ENCODE results near the gene KREMEN2.

KREMEN2 gene

DNA sequence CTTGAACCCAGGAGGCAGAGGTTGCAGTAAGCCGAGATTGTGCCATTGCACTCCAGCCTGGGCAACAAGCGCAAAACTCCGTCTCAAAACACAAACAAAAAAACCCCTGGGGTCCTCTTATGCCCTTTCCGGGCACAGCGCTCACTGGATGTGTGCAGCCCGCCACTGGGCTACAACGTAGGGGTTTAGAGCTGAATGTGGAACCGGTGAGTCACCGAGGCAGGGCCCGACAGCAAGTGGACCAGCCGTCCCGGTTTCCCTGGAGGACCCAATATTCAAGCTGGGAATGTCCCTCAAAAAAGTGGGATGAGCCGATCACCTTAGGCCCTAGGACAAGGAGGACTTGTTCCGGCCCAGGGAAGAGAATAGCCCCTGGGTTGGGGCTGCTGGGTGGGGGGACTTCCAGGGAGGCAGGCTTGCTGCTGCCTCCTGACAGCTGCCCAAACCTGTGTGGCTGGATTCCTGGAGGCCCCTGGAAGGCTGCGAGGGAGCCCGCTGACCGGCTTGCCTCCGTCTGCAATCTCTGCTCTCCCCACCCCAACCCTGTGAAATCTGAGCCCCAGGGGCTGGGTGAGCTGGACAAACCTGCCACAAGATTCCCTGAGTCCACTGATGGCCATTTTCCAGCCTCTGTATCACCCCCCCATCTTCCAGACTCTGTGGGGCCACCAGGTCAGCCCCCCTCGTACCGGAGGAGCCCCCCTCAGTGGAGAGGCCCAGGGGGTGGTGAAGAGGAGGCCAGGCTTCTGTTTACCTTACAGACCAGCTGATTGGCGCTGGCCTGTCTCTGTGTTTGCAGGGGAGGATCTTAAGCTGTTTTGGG lies 45.7 kb downstream of the KREMEN2 start:
- Mint-ChIP-seq H3K36me3 (ENCODE audit: low read depth) (no peaks in the 10 kb centered on the region), H3K9me3 (no peaks in the 10 kb centered on the region), H3K4me3 (peak overlapping the region; percentile 42), H3K27me3 (ENCODE audit: low read depth, poor library complexity) (peaks cover 67% of the 10 kb centered on the region), H3K4me1 (peaks cover 54% of the 10 kb centered on the region), H3K27ac (no peak overlapping the region)
- TF ChIP-seq, protein P1, sequence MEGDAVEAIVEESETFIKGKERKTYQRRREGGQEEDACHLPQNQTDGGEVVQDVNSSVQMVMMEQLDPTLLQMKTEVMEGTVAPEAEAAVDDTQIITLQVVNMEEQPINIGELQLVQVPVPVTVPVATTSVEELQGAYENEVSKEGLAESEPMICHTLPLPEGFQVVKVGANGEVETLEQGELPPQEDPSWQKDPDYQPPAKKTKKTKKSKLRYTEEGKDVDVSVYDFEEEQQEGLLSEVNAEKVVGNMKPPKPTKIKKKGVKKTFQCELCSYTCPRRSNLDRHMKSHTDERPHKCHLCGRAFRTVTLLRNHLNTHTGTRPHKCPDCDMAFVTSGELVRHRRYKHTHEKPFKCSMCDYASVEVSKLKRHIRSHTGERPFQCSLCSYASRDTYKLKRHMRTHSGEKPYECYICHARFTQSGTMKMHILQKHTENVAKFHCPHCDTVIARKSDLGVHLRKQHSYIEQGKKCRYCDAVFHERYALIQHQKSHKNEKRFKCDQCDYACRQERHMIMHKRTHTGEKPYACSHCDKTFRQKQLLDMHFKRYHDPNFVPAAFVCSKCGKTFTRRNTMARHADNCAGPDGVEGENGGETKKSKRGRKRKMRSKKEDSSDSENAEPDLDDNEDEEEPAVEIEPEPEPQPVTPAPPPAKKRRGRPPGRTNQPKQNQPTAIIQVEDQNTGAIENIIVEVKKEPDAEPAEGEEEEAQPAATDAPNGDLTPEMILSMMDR (IDR thresholded peaks at IDR 0.05) = no peak
- DNase-seq = peak; percentile 65

DNA sequence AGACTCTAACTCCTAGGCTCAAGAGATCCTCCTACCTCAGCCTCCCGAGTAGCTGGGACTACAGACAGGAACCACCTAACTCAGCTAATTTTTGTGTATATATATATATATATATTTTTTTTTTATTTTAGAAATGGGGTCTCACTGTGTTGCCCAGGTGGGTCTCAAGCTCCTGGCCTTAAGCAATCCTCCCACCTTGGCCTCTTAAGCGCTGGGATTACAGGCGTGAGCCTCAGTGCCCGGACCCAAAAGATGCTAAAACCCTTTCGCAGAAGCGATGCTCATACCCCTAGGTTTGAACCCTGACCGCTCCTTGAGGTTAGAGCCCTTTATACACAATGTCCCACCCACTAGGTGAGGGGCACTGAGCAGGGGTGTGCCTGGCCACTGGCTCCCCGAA lies 46.4 kb downstream of the KREMEN2 start:
- H3K27ac Mint-ChIP-seq = no peak overlapping the region
- H3K9me3 Mint-ChIP-seq = no peaks in the 10 kb centered on the region
- H3K4me3 Mint-ChIP-seq = no peak overlapping the region
- DNase-seq = no peak
- H3K36me3 Mint-ChIP-seq (ENCODE audit: low read depth) = no peaks in the 10 kb centered on the region
- H3K4me1 Mint-ChIP-seq = peaks cover 54% of the 10 kb centered on the region
- peaks cover 64% of the 10 kb centered on the region for H3K27me3 Mint-ChIP-seq (ENCODE audit: low read depth, poor library complexity)
- TF ChIP-seq, protein P1 (IDR thresholded peaks at IDR 0.05) = no peak

DNA sequence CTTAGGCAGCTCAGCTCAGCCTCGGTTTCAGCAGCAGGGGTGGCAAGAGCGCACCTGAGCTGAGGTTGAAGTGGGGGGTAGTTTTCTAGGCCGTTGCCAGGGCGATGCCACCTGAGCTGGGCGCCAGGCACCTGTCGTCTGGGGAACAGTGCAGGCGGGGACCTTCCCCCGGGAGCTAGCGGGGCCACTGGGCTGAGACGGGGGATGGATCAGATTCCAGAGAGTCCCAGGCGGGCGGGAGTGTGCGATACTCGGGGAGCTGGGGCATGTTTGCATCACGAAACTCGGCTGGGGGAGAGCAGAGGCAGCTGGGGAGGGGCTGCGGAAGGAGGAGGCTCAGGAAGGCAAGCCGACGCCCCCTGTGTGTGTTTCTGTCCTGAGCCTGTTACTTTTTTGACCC lies 48.2 kb downstream of the KREMEN2 start:
- no peak overlapping the region for H3K27ac Mint-ChIP-seq
- peaks cover 52% of the 10 kb centered on the region for H3K27me3 Mint-ChIP-seq (ENCODE audit: low read depth, poor library complexity)
- TF ChIP-seq, protein P1 (IDR thresholded peaks at IDR 0.05) = no peak
- DNase-seq = peak; percentile 59
- H3K9me3 Mint-ChIP-seq = no peaks in the 10 kb centered on the region
- H3K4me3 Mint-ChIP-seq = peak overlapping the region; percentile 68
- H3K4me1 Mint-ChIP-seq = peaks cover 48% of the 10 kb centered on the region
- H3K36me3 Mint-ChIP-seq (ENCODE audit: low read depth) = no peaks in the 10 kb centered on the region

DNA sequence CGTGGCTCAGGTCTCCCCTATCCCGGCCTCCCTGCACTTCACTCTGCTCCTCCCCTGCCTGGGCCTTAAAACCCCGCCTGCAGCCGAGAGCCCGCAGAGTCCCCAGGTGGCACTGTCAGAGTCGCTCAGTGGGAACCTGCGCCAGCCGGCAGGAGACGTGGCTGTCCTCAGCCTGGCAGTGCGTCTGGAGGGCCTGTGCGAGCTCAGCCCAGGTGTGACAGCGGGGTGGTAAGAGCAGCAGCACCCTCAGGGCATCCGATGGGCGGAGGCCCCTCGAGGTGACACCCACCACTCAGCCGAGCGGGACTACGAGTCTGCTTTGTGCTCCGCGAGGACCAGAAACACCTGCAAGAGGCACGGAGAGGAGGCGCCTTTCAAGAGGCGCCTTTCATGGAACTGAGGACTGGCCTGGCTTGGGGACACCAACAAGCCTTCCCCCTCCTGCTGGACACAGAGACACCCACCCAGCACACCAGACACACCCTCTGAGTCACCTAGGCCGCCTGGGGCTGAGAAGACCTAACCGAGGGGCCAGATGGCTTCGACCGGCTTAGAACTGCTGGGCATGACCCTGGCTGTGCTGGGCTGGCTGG lies 48.8 kb downstream of the KREMEN2 start, which contains the start of gene CLDN9:
Gene CLDN9 (plus strand): TSS at position 96 of the 593 bp plus-strand sequence. CDS start 440 bp downstream, at position 536.
- Mint-ChIP-seq H3K27me3 (ENCODE audit: low read depth, poor library complexity) (peaks cover 49% of the 10 kb centered on the region), H3K4me1 (peaks cover 44% of the 10 kb centered on the region), H3K4me3 (peak within 1 kb of the TSS; percentile 68), H3K27ac (no peak within 1 kb of the TSS), H3K9me3 (no peaks in the 10 kb centered on the region), H3K36me3 (ENCODE audit: low read depth) (no peaks in the 10 kb centered on the region)
- no peak for DNase-seq
- TF ChIP-seq, protein P1 (IDR thresholded peaks at IDR 0.05) = no peak

DNA sequence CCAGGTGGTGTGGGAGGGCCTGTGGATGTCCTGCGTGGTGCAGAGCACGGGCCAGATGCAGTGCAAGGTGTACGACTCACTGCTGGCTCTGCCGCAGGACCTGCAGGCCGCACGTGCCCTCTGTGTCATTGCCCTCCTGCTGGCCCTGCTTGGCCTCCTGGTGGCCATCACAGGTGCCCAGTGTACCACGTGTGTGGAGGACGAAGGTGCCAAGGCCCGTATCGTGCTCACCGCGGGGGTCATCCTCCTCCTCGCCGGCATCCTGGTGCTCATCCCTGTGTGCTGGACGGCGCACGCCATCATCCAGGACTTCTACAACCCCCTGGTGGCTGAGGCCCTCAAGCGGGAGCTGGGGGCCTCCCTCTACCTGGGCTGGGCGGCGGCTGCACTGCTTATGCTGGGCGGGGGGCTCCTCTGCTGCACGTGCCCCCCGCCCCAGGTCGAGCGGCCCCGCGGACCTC lies 49.4 kb downstream of the KREMEN2 start:
- H3K36me3 Mint-ChIP-seq (ENCODE audit: low read depth) = no peaks in the 10 kb centered on the region
- no peak overlapping the region for H3K27ac Mint-ChIP-seq

More for the DNA sequence above, 49.4 kb downstream of the KREMEN2 start:
- no peak for DNase-seq
- Mint-ChIP-seq H3K4me1 (peaks cover 44% of the 10 kb centered on the region), H3K27me3 (ENCODE audit: low read depth, poor library complexity) (peaks cover 43% of the 10 kb centered on the region), H3K9me3 (no peaks in the 10 kb centered on the region), H3K4me3 (no peak overlapping the region)
- TF ChIP-seq, protein P1 (IDR thresholded peaks at IDR 0.05) = no peak

Measured in nephron progenitor cell (in vitro differentiated cells).